ENCODE measurements around the gene RTN1.
"Not testable (repeated sequence)": the region's sequence is repeated elsewhere in the genome, so short reads cannot be mapped to it uniquely, and the experiment has no call there.

DNA sequence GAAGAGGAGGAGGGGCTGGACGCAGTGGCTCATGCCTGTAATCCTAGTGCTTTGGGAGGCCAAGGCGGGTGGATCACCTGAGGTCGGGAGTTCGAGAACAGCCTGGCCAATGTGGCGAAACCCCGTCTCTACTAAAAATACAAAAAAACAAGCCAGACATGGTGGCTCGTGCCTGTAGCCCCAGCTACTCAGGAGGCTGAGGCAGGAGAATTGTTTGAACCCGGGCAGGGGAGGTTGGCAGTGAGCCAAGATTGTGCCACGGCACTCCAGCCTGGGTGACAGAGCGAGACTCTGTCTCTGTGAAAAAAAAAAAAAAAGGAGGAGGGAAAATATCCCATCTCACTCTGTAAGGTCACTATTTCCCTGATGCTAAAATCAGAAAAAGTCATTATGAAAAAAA lies 216.4 kb downstream of the RTN1 start:
- TF ChIP-seq CTCF, POLR2A (IDR thresholded peaks at IDR 0.05): not testable (repeated sequence)

Measured in Peyer's patch (tissue), 4 donors.